Activated CD4-positive, alpha-beta T cell treated with anti-CD3 and anti-CD28 coated beads, Interleukin-2, amount 50 U/mL, for 16 hours (primary cell): ENCODE measurements around the gene HARBI1.

Experiments
- DNase-seq: peaks from one replicate; pipeline ENCODE4 v3.0.0-alpha.2; 2020

Gene HARBI1, protein sequence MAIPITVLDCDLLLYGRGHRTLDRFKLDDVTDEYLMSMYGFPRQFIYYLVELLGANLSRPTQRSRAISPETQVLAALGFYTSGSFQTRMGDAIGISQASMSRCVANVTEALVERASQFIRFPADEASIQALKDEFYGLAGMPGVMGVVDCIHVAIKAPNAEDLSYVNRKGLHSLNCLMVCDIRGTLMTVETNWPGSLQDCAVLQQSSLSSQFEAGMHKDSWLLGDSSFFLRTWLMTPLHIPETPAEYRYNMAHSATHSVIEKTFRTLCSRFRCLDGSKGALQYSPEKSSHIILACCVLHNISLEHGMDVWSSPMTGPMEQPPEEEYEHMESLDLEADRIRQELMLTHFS

DNA sequence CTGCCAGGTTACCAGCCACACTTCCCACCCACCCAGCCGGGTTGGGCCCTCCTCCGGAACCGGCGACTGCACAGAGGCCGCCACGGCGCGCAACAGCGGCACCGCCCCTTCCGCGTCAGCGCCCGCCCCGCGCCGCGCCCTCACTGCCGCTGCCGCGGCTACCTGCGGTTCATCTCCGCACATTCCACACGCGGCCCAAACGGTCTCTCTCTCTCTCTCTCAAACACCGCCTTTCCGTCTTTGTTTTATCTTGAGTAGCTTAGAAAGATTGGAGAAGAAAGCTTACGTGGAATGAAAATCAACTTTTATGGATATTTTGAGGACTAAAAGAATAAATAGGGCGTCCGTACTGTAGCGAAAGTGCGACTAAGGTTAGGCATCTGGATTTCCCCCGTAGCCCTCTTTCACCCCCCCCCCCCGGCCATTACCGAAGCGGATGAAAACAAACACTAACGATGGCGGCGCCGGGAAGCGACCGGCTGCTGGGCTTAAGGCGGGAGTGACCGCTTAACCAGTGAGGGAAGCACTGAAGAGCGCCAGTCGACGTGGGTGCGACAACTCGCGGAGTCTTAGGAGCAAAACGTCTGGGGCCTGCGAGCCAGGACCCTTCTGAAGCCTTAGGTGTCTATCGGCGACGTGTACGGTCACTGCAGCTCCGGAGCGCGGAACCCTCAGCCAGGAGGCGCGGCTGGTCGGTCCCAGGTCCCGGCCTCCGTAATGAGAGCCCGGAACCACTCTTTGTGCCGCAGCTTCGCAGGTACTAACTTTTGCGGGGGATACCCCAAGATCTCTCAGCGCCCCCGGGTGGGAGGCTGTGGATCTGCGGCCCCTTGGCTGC is at the start of gene HARBI1, which contains the start of gene ATG13:
TSS of gene HARBI1 (minus strand) at position 94 of the 838 bp plus-strand sequence. CDS start 990 bp downstream, outside the sequence.
TSS of gene ATG13 (plus strand) at position 420 of the 838 bp plus-strand sequence. CDS start 26,739 bp downstream, outside the sequence.
- peak; percentile 92 for DNase-seq

DNA sequence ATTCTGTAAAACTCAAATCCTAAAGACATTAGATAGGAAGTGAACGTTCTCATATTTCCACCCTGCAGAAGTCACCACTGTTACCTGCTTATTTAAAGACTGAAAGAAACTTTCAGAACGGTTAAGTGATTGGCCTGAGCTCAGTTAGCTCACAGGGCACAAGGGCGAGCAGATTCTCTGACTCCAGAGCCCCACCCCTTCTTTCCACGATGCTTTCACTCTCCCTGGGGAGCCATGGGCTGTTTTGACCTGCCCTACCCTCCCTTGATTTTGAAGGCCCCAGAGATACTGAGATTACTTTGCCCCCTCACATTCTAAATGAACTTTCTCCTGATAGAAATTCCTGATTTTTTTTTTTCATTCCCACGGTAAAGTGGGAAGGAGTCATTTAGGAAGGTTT is 49.5 kb upstream of the HARBI1 start:
- no peak for DNase-seq

DNA sequence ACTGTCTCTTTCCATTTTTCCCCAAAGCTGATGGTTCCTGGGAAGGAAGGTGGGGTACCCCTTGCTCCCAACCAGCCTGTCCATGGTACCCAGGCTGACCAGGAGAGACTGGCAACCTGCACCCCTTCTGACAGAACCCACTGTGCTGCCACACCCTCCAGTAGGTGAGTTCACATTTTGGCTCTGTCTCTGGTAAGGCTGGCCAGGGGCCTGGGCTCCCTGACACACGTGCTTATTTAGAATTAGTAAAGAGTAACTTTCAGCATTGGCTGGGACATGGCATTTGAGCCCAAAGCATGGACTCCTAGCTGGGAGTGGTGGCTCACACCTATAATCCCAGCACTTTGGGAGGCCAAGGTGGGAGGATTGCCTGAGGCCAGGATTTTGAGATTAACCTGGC is 48.3 kb upstream of the HARBI1 start:
- no peak for DNase-seq

DNA sequence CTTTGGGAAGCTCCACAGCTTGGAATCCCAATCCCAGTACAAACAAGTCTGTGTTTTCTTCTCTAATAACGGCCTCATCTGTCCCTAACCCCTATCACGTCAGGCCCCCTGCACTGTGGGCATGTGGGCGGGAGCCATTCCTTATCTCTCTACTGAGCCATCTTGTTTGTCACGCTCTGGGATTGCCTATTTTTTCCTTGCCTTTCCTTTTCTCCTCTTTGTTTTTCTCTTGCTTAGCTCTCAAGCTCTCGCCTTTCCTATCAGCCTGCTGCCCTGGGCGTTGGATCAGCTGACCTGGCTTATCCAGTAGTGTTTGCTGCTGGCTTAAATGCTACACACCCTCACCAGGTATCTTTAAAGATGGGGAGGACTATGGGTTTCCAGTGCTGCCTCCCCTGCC is 47.6 kb upstream of the HARBI1 start:
- DNase-seq, result no peak

DNA sequence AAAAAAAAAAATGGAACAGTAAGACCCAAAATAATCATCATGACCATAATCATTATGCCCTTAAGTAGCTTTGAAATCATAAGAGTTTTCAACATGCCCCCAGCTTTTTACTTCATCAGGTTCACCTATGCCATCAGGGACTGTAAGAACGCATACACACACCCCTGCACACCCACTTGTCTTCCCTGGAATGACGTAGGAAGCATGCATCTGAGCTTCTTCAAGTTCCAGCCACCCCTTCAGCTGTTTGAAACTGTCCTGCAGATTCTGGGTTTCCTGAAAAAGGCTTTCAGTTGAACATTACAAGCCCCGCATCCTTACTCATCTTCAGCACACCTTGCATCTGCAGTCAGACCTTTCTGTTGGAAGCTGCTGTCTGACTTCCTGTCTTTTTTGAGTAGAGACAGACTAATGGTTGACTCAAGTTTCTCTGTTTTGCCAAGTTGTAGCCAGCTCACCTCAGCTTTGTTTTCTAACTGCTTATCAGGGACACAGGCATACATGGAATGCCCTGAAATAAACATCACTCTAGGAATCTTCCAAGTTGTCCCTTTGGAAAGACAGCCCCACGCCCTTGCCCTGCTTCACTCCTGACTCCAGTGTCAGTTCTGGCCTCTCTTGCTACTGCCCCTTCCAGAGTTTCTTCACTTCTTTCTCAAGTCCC is 46.4 kb upstream of the HARBI1 start:
- no peak for DNase-seq

DNA sequence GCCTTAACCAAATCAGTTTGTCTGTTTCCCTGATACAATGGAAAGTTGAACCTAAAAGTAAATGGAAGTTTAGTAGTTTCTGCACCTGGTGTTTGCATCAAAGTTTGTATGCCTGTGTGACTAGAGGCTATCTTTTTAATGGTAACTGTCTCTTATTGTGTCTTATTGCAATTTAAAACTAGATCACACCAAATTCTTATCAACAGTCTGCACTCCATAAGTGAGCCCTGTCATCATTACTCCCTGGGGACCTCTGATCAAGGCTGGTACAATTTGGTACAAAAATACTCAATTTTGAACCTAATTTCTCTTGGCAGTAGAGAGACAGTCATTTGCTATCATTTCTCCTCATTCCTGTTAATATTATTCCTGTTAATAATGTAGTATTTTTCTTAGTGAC is 45.3 kb upstream of the HARBI1 start:
- no peak for DNase-seq

DNA sequence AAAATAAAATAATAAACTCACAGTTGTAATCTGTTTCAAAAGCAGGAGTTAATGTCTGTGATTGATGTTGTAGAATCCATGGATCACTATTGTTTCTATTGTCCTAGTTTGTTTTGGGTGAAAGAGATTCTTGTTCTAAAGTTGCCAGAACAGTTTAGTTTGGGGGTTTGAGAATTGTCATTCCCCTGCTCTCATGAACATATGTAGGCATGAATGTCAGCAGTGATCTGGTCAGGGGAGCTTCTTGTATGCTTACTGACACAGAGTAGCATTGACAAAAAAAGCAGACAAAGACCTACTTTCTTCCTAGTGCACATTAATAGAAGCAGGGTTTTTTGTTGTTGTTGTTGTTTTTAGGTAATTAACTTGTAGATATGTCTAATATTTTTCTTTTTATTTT is 44.8 kb upstream of the HARBI1 start:
- no peak for DNase-seq

DNA sequence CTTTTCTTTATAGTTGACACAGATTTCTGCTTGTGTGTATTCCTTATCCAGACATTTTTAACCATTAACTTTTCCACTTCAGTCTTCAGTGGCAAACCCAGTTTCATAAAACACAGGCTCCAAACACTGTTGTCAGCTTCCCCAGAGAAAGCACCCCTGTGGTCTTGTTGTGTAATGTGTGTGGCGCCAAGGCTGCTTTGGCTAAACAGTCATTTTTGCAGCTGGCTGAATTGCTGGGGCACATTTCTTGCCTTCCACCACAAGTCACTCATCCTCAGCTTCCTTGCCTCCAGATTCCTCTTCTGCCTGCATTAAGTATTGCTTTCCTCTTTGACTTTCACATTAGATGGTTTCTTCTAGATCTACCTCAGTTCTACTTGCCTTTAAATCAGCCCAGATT is 42.9 kb upstream of the HARBI1 start:
- DNase-seq, result no peak

DNA sequence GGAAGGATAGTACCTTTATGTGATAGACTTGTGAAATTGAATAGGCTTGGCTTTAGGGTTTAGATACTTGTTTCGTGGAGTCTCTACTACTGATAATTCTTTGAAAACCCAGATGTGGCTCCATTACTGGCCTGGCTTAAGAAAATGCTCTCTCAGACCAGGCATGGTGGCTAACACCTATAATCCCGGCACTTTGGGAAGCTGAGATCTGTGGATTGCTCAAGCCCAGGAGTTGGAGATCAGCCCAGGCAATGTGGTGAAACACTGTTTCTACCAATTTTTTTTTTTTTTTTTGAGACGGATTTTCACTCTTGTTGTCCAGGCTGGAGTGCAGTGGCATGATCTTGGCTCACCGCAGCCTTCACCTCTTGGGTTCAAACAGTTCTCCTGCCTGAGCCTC is 41.2 kb upstream of the HARBI1 start:
- no peak for DNase-seq

DNA sequence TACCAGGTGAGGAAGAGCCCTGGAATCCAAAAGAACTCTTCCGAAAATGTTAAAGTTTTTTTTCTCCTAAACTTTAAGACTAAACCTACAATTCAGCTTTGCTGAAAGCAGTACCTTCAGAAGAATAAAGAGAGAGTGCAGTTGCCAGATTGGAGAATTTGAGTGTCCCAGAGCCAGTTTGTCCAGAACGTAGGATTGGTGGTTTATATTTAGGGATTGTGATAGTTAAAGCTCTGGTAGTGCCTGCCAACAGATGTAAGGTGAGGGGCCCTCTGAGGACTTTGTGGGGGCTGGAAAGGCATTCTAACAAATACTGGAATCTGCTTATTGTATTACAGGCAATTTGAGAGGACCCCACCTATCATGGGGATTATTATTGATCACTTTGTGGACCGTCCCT is 40.2 kb upstream of the HARBI1 start:
- DNase-seq, result no peak

DNA sequence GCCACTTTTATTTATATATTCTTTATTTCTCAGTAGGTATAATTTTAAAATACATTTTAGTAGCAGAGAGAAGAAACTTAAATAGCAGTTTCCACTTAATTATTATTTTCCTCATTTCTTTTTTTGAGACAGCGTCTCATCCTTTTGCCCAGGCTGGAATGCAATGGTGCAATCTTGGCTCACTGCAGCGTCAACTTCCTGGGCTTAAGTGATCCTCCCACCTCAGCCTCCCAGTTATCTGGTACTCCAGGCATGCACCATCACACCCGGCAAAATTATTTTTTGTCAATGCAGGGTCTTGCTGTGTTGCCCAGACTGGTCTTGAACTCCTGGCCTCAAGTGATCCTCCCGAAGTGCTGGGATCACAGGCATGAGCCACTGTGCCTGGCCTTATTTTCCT is 38.6 kb upstream of the HARBI1 start:
- DNase-seq, result no peak

DNA sequence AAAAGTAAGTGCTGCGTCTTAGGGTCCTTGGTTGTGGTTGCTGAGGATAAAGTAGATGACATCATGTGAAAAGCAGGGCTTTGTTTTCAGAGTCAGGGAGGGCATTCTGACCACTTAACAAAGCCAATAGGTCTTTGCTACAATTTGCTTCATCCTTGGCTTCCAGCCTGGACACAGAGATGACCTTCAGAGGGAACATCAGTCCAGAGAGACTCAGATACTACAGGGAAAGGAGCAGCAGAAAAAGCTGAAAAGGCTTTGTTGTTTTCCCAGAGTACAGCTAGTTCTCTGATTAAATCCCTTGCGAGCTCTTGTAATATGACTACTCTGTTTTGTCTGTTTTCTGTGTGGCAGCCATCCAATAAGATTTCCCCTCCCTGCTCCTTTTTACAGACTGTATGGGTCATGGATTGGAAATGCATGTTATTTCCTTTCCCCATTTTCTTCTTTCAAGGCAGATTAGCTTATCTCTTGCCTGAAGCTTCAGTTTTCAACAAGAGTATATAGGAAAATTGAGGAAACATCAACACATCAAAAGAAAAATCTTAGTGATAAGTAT is 32.2 kb upstream of the HARBI1 start:
- no peak for DNase-seq

DNA sequence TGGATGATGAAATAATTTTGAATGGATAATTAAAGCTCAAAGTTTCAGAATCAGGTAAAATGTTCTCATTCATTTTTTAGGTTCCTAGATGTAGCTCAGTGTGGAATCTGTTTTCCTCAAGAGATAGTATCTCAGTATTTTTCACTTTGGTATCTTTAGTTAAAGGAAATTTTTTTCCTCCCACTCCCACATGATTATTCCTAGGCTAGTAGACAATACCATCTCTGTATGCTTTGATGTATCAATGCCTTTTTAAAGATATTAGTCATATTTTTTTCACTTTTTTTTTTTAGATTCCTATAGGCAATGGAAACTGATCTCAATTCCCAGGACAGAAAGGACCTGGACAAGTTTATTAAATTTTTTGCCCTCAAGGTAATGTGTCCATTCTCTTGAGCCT is 27.0 kb upstream of the HARBI1 start:
- no peak for DNase-seq

DNA sequence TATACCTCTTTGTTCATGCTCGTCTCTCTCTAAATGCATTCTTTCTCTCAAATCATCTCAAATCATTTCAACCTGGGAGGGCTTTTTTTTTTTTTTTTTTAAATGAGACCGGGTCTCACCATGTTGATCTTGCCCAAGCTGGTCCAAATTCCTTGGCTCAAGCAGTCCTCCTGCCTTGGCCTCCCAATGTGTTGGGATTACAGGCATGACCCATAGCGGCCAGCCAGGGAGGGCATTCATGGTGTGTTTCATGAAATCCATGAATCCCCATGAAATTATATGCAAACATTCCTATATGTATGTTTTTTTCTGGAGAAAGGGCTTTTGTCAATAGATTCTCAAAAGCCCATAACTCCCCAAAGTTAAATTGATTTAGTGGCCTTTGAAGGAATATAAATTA is 26.5 kb upstream of the HARBI1 start:
- DNase-seq, result no peak

DNA sequence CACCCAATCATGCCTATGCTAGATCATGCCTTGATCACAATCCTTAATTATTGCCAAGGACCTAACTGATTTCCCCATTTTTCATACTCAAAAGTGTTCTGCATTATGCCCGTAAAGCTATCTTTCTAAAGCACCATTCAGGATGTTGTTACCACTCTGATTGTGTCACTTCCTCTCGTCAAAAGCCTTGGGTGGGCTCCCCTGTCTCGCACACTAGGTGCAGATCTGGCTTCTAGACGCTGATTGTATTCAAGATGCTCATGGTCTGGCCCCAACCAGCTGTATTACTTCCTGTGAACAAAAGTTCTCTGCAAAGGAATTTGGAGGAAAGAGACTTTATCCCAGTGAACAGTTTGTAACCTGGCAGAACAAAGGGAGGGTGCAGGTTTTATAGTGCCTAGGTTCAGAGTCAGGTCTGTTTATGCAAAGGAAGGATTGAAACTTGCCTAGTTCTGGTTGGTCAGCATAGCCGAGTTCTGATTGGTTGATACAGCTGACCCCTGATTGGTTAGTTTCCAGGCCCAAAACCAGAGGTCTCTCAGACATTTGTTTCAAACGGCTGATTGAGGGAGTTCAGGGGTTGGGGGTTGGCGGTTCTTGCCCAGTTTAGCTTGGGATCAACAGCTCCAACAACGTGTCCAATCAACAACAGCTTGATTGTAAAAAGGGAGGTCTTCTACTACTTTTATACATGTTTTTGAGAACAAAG is 25.8 kb upstream of the HARBI1 start:
- no peak for DNase-seq

DNA sequence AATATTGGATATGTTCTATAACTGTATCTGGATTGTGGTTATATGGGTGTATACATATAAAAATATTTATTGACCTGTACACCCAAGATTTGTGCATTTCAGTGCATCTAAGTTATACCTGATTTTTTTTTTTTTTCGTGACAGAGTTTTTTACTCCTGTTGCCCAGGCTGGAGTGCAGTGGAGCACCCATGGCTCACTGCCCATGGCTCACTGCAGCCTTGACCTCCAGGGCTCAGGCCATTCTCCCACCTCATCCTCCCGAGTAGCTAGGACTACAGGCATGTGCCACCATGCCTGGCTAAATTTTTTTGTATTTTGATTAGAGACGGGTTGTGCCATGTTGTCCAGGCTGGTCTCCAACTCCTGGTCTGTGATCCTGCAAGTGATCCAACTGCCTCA is 24.6 kb upstream of the HARBI1 start:
- DNase-seq, result no peak

DNA sequence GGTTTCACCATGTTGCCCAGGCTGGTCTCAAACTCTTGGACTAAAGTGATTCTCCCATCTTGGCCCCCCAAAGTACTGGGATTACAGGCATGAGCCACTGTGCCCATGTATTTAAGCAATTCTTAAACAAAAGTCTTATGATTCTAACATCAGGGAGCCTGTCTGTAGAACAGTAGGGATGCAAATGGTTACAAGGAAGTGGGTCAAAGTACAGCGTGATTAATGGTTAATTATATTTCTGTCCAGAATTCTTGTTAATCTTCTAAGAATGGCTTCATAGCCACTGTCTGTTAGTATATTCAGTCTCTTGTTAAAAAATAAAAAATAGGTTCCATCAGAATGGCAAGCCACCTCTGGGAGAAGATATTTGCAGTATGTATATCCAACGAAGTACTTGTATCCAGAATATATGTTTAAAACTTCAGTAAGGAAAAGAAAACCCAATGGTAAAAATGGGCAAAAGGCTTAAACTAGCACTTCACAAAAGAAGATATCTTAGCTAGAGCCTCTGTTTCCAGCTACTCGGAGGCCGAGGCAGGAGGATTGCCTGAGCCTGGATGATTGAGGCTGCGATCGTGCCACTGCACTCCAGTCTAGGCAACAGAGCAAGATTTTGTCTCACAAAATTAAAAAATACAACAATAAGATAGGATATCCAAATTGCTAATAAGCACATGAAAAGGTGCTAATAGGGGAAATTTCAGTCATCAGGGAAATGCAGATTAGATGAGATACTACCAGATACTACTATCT is 23.2 kb upstream of the HARBI1 start:
- DNase-seq, result no peak

DNA sequence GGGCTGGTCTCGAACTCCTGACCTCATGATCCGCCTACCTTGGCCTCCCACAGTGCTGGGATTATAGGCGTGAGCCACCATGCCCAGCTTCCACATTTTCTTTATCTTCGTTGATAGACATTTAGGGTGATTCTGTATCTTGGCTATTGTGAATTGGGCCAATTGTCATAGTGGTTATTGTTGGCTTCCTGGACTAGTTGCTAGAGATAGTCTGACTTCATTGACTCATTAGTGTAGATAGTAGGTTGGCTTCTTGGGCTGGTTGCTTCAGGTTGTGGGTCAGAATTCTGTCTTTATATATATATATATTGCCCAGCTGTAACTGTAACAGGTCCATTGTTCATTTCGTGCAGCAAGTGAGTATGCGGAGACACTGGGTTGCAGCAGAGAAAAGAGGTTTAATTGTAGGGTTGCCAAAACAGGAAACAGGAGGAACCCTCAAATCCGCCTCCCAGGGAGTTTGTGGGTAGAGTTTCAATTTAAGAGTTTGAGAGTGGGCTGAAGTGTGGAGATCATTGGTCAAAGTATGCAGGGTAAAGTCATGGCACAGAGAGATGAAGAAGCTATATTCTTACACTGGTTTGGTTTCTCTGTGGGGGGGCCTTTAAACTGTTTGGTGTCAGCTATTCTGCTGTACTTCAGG is 22.3 kb upstream of the HARBI1 start:
- no peak for DNase-seq

DNA sequence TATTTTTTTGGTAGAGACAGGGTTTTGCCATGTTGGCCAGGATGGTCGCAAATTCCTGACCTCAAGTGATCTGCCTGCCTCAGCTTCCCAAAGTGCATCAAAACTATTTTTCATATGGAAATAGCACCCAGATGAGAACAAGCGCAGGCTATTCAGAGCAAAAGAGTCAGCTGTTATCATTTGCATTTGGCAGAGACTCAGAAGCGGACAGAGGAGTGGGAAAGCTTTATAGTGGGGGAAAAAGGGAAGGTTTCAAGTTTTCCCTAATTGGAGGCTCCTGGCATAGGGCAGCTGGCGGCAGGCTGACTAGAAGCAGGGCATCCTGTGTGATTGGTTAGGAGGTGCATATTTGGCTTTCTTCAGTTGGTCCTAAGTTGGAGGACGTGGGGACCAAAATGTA is 20.5 kb upstream of the HARBI1 start:
- no peak for DNase-seq

DNA sequence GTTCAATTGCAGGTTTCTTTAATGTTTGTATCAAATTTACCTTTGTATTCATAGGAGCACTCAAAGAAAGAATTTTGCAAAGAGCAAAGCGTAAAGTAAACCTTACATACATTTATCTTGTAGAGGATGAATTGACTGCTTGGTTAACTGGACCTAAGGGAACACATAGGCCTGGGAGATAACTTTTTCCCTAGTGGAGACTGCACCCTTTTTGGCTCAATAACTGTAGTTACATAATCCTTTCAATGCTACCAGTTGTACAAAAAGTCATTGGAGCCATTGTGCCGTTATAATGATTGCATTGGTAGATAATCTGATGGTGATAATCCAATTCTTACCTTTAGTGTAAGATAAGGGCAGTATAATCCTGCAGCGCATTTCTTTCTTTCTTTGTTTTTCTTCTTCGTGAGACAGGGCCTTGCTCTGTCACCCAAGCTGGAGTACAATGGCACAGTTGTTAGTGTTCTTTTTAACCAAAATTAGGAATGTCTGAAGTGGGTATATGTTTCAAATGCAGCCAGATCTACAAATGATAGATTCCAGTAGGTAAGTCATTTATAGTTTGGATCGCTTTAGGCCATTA is 18.6 kb upstream of the HARBI1 start:
- DNase-seq, result no peak
